Putamen (tissue), 1 donor: ENCODE measurements around the gene TOP3B.
"Not testable (repeated sequence)": the region's sequence is repeated elsewhere in the genome, so short reads cannot be mapped to it uniquely, and the experiment has no call there.

Experiments
- DNase-seq: peaks from one replicate; pipeline ENCODE4 v3.0.0-alpha.2; 2016; ENCODE audit warnings: low spot score

TOP3B gene

DNA sequence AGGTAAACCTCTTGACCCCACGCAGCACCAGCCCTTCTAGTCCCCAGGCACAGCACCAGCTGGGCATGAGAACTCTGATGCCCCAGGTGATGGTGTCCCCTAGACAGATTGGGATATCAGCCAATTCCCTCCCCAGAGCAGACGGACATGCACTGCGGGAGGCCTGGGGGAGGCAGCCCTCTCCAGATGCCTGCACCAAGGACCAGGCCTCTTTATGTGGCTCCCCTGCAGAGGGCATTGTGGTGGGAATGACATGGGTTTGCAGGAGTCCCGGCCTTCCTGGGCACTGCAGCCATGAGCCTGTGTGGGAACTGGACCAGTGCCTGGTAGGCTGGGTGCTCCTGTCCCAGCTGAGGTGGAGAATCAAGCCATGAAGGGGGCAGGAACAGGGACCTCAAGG lies 55.9 kb downstream of the TOP3B start:
- no peak for DNase-seq

DNA sequence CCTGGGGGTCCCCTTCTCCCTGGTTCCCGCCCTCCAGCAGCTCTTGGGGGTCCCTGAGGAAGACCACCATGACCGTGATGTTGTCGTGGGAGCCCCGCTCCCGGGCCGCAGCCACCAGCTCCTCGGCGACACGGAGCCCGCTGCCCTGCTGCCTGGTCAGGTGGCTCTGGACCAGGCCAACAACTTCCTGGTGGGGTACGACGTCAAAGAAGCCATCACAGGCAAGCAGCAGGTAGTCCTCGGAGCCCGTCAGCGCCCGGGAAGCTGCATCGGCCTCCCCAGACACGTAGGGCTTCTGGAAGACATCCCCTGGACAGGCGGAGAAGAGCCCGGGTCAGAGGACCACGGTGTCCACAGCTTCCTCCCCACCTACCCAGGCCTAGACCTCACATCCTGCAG lies 59.4 kb downstream of the TOP3B start:
- no peak for DNase-seq

DNA sequence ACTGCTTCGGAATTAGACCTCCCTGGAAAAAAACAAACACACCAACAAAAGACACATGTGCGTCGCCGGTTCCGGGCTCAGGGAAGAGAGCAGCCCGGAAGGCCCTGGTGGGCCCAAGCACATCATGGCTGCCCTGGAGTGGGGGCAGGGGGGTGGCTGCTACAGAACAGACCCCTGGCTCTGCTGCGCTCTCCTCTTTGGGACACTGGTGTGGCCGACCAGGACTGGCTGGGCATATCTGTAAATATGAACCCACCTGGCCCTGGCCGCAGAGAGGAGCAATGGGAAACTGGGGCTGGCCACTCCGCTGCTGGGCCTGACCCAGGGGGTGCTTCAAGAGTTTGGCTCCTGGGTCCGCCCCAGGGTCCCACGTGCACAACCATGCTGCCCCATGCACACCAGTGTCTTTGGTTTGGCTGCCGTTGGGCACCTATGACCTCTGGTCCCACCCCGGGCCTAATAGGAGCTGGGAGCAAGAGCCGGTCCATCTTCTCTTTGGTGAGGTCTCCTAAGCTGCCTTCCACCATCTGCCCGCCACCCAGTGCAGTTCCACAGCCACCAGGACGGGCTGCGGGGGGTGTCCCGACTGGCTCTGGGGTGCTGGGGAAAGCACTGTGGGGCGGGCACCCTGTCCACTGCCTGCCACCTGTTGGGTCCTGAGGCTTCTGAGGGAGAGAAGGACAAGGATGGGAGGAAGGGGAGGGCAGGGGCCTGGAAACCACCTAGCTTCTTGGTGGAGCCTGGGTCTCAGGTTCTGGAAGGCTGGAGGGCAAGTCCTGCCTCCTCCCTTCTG lies 60.0 kb downstream of the TOP3B start:
- DNase-seq, result no peak

DNA sequence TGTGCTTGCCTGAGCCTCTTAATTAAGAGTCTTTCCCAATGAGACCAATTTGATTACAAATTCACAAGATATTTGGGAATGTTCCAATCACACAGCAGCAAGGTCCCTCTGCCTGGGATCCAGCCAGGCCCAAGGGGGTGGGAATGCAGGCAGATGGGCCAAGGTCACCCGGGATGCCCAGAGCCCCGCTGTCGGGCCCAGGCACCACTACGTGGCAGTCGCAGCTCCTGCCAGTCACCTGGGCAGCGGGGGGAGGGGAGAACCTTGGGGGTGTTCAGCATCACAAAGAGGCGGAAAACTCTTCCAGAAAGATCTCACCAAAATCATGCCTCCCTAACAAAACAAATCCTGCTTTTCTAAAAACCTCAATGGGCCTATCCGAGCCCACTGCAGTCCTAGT lies 60.9 kb downstream of the TOP3B start:
- no peak for DNase-seq

DNA sequence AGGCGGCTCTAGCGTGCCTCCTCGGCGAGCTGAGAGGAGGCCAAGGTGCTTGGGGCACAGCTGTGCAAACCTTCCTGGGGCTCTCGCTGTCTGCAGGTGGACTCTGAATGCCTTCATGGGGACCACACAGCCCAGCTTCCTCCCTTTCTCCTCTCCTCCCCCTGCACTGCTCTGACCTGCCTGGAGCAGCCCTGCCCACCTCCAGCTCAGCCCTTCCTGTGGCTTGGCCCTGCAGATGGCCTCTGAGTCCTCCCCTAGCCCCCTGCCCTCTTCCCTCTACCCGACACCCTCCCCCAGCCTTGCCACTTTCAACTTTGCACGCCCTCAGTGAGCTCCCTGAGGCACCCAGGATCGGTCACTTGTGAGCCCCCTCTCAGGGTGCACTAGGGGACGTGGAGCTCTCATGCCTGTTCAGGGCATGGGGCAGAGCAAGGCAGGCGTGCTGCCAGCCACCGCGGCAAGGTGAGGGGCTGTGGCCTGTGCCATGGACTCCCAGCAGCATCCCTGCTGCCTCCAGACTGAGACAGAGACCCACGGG lies 61.3 kb downstream of the TOP3B start:
- no peak for DNase-seq

DNA sequence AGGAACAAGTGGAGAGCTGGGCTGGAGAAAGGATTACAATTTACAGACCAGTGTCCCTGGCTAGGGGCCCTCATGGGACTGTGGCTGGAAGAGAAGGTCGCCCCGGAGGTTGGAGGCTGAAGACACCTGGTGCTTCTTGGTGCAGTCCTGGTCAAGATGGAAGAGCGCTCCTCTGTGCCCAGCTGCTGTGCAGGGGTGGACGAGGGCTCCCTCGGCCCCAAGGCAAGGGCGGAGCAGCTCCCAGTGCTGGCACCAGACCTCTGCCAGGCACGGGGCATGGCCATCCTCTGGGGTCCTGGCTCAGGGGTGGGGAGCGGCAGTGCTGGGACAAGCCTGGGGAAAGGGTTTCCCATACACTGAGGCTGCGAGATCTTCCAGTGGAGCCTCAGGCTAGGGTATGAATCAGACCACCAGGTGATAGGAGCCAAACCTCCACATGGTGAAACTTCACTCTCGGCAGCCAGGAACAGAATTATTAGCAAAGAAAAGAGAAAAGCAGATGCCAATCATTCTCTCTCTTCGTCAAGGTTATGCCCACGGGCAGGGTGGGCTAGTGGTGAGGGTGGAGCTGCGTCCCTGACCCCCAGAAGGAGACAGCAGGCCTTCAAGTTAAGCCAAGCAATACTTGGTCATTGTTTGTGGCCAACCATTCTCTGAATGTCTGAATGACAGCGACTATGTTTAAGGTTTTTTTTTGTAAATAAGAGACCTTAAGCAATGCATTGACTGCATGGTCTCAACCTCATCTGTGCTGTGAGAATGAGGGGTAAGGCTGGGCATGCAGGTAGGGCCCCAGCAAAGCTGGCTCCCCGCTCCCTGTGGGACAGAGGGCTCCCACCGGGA lies 62.0 kb downstream of the TOP3B start:
- no peak for DNase-seq

DNA sequence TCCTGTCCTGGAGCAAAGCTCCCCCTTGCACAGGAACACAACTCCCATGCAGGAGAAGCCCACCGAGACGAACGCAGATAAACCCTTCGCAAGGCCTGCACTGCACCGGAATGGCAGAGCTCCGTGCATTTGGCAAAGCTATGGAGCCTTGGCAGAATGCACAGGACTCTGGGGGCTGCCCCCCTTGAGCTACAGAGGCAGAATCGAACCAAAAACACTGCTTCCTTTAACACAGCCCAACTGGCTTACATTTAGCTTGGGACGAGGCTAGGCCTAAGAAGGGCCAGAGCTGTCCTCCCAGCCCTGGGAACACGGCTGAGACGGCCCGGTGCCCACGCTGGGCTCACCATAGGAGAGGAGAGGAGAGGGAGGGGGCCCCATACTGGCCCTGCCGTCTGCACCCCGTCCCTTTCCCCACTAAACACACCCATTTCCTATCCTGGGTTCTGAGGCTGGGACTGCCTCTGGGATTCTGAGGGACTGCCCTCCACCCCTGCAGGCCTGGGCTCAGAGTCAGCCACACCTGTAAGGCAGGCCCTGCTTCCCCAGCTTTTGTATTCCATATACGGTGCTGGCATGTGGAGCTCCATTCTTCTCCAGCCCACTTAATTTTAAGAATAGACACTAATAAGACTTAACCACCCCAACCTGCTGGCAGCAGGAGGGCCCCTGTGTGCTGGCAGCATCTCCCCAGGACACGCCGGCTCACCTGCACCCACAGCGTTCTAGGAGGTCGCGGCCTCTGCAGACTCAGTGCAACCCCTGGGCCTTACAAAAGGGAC lies 62.9 kb downstream of the TOP3B start:
- DNase-seq, result no peak

DNA sequence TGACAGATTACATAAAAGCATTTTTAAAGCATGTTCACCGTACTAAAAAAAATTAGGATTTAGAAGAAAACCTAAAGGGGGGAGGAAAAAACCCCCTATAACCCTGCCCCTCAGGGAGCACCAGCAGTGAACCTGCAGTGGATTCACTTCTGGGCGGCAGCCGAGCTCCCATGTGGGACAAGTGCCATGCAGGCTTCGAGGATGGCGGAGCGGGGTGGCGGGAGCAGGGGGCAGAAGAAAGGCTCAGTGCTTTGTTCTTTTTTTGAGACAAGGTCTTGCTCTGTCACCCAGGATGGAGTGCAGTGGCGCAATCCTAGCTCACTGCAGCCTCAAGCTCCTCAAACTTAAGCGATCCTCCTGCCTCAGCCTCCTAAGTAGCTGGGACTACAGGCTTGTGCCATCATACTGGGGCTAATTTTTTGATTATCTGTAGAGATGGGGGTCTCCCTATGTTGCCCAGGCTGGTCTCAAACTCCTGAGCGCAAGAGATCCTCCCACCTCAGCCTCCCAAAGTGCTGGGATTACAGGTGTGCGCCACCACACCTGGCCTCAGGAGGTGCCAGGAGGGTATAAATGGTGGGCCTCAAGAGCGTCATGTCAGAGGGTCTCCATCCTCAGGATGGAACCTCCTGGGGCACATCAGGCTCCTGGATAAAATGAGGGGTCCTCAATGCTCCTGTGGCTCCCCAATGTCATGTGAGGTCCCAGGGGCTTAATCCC lies 64.0 kb downstream of the TOP3B start:
- DNase-seq, result no peak

DNA sequence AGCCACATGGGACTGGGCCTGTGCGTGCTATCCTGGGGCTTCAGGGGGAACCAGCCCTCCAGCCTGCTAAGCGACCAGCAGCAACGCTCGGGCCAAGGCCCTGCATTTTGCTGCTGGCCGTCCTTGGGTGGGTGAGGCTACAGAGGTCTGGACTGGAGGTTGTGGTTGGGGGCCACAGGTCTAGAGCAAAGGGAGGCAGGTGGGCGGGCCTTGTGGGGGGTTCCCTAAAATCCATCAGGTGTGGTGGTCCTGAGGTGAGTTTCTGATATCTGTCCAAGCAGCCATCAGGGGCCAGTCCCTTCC lies 64.7 kb downstream of the TOP3B start:
- no peak for DNase-seq

DNA sequence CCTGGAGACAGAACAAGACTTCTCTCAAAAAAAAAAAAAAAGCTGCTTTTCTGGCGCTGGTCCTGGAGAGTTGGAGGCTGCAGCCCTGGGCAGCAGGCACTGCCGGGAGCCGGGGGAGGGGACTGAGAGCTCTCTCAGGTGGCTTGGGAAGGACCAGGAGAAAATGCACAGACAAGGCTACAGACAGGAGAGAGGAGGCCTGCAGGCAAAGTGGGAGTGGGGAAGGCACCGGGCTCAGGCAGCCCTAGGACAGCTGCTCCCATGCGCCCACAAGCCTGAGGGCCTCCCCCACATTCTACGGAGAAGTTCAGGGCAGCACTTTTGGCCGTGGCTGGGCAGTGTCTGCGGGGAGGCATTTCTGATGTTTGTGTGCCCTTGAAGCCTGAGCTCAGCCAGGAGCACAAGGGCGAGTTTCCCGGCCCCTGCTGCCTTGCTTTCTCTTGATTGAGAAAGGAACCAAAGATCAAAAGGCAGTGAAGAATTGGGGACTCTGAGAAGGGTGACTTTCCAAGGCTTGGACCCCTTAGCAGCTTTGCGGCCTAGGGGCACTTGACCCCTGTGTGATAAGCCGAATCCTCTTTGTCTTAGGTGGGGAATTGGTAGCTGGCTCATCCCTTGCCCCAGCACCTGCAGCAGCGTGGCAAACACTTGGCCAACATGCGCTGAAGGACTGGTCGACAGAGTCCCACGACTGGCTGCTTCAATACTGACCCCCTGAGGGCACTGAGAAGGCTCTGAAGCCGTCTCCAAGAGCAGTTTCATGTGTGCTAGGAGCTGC lies 65.2 kb downstream of the TOP3B start:
- DNase-seq, result no peak

DNA sequence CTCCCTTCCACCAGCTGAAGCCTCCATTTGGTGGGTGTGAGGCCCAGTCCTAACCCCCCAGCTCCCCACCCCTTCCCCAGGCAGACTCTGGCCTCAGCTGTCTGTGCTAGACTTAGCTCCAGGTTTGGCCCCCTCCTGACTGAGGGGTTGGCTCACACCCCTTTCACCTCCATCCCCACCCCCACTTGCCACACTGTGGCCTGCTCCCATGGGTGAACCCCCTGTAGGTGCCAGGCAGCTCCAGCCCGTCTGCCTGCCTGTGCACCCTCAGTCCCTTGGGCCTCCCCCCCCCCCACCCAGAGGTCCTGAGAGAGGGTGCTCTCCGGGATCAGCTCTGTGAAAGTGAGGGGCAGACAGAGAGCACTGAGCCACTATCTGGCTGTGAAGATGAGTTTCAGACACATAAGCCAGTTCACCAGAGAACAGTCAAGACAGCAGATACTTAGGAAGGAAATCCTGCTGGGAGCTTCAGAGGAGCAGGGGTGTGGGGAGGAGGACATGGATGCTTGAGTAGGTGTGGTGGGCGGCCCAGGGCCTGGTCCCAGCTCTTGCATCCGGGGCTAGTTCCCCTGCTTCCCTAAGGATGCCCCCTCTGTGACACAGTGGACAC lies 66.2 kb downstream of the TOP3B start:
- no peak for DNase-seq

DNA sequence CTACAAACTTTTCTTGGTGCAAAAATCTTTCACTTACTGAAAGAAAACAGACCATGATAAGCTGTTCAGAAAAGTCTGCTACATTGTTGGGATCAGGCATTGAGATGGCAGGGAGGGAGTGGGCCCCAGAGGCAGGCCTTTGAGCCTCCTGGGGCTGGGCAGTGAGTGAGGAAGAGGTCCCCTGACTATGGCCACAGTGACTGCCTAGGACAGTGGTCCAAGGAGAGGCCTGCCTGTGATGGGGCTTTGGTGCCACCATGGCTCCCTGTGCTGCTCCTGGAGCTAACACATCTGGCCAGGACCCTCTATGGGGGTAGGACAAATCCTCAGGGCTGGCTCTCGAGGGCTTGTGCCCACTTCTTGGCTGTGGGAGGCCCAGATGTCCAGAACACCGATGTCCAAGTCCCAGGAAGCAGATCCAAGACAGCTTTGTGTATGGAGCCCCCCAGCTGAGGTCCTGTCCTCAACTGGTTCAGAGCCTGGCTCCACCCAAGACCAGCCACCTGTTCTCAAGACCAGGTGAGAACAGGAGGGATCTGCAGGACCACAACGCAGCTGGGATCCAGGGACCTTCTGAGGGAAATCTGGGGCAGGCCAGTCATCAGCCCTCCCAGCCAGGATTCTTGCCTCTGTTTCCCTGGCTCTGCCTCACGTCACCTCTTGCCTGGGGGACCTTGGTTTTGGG lies 66.8 kb downstream of the TOP3B start:
- DNase-seq, result no peak

DNA sequence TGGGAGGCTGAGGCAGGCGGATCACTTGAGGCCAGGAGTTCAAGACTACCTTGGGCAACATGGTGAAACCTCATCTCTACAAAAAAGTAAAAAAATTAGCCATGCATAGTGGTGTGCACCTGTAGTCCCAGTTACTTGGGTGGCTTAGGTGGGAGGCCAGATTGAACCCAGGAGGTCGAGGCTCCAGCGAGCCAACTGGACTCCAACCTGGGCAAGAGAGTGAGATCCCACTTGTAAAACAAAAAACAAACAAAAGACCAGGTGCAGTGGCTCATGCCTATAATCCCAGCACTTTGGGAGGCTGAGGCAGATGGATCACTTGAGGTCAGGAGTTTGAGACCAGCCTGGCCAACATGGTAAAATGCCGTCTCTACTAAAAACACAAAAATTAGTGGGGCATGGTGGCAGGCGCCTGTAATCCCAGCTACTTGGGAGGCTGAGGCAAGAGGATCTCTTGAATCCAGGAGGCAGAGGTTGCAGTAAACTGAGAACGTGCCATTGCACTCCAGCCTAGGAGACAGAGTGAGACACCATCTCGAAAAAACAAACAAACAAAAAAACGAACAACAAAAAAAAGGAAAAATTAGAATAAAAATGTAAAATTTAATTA lies 68.4 kb downstream of the TOP3B start:
- DNase-seq, result not testable (repeated sequence)

DNA sequence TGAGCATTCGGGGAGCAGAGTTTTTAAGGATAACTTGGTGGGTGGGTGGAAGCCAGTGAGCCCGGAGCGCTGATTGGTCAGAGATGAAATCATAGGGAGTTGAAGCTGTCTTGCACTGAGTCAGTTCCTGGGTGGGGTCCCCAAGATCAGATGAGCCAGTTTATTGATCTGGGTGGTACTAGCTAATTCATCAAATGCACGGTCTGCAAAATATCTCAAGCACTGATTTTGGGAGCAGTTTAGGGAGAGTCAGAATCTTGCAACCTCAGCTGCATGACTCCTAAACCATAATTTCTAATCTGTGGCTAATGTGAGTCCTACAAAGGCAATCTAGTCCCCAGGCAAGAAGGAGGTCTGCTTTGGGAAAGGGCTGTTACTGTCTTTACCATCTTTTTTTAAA lies 72.2 kb downstream of the TOP3B start:
- not testable (repeated sequence) for DNase-seq

DNA sequence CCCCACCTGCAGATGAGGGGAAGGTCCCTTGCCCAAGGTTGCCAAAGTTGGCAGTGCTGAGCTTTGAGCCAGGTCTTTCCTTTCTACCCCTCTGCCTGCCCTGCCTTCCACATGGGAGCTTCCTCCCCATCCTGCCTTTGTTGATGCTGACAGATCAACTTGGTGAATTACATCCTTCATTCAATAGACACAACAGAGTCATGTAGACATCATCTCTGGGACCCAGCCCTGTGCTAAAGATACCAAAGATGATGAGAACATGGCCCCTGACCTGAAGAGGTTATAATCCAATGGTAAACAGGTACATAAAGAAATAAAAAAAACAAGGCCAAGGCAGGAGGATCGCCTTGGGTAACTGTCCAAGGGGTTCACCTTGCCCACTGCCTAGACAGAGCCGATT lies 72.7 kb downstream of the TOP3B start:
- DNase-seq, result no peak

DNA sequence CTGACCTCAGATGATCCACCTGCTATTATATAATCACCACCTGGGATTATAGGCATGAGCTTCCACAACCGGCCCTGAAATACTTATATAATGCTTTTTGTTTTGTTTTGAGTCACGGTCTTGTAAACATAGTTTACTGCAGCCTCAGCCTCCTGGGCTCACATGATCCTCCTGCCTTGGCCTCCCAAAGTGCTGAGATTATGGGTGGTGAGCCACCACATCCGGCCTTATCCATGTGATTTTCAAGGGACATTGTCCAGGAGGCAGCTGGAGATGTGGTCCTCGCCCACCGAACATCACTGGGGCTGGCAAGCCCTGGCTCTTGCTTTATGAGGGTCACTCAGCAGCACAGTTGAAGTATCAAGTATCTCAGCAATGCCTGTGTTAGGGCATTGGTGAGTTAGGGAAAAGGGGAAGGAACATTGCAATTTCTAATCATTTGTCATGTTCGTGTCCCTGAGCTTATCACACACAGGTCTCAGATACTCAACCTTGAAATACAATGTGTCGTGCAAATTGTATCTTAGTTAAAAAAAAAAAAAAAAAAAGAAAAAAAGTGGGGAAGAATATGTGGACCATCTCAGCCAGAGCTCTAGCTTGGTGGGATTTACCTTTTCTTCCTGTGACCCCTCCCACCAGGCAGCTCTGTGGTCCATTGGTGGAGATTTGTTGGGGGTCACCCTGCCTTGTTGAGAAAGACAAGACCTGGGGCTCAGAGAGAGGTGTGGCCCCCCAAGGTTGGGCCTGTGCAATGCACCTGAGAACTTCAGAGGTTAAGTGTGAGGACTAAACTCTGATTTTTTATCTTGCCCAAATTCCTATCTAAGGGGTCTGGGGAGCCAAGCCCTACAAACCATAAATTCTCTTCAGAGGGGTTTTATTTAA lies 74.7 kb downstream of the TOP3B start:
- DNase-seq, result no peak
